K562 (cell line): Measurements from ENCODE around the gene NDUFS3. TPM values are rescaled to one million over a fixed set of nuclear protein-coding genes. Genes with fewer than 3 reads are reported as not detected.

Source experiments
- ATAC-seq: fragments of 200-7000 bp; cut with Tn5 transposase; 3 replicates; pipeline ENCODE4 v1.9.1; 2020; ENCODE audit warnings: moderate library complexity
- BruUV-seq: library from RNA; stranded (reverse); fragments of 400-500 nt; replicated peaks from 2 replicates; lab custom pipeline; 2021; lab: Mats Ljungman, UMichigan
- CTCF ChIA-PET: fragments of 300-600 bp; formaldehyde crosslinking; extraction: SDS; loops from one replicate; lab custom pipeline; 2021; ENCODE audit warnings: low intra/inter-chr PET ratio; lab: Yijun Ruan, JAX
- POLR2A ChIA-PET: fragments of 300-600, 350-650 bp; sonication (Branson Sonifier 250); formaldehyde crosslinking; extraction: SDS; loops from one replicate; lab custom pipeline; 2021; ENCODE audit warnings: antibody characterized with exemption, inconsistent platforms; lab: Yijun Ruan, JAX
- DNase-seq, 4 experiments: peaks; one replicate each; pipeline versions ENCODE4 v3.0.0 to v3.0.0-alpha.2; 2011 to 2018; ENCODE audit warnings: low spot score in 3 of 4, mixed read lengths in 3 of 4; ENCODE audit errors: extremely low read depth in 1 of 4
- FAIRE-seq: peaks from 2 replicates; lab custom pipeline; 2011; peaks lifted over from hg19 to GRCh38; lab: Jason Lieb, UNC
- H2AFZ ChIP-seq: 2 replicates; pipeline ENCODE4 v1.6.0; 2011; ENCODE audit warnings: low read depth, low read length, control low read depth, inconsistent platforms
- H3K27ac ChIP-seq: fragments of 200-600 bp; 3 replicates; pipeline ENCODE4 v1.8.0; 2011; ENCODE audit warnings: low read depth, mild to moderate bottlenecking, control low read depth, inconsistent platforms, low read length, moderate library complexity, mixed read lengths; ENCODE audit errors: extremely low read depth
- H3K27me3 ChIP-seq, 2 experiments: fragments of 300-600 bp in 1 of 2; 2 replicates in 1 of 2; 3 replicates in 1 of 2; pipeline versions ENCODE4 v1.6.0 to v1.8.0; 2011; ENCODE audit warnings: inconsistent platforms in 2 of 2, low read length in 2 of 2, mild to moderate bottlenecking in 1 of 2, mixed read lengths in 1 of 2, moderate library complexity in 1 of 2; ENCODE audit not compliant: control insufficient read depth in 2 of 2, insufficient read depth in 2 of 2
- H3K36me3 ChIP-seq: fragments of 300-600 bp; 3 replicates; pipeline ENCODE4 v1.8.0; 2011; ENCODE audit warnings: mild to moderate bottlenecking, low read length, inconsistent platforms; ENCODE audit not compliant: control insufficient read depth, insufficient read depth
- H3K4me1 ChIP-seq, 2 experiments: fragments of 200-600 bp in 1 of 2; replicated peaks in 1 of 2; 2 replicates in 1 of 2; 3 replicates in 1 of 2; pipeline versions ENCODE4 v1.5.1 to v1.8.0; 2011; ENCODE audit warnings: inconsistent platforms in 2 of 2, low read length in 2 of 2, mild to moderate bottlenecking in 1 of 2, mixed read lengths in 1 of 2, moderate library complexity in 1 of 2; ENCODE audit not compliant: control insufficient read depth in 2 of 2, insufficient read depth in 2 of 2
- H3K4me2 ChIP-seq: 2 replicates; pipeline ENCODE4 v1.6.1; 2011; ENCODE audit warnings: low read length, control low read depth, inconsistent platforms, mixed read lengths; ENCODE audit not compliant: insufficient read depth
- H3K4me3 ChIP-seq: fragments of 200-600 bp; sonication (generic), shearing (Covaris generic); 2 replicates; pipeline ENCODE4 v1.5.1; 2016; ENCODE audit warnings: control low read depth, inconsistent platforms
- H3K79me2 ChIP-seq: fragments of 200-600 bp; 3 replicates; pipeline ENCODE4 v1.8.0; 2011; ENCODE audit warnings: low read length, inconsistent platforms; ENCODE audit not compliant: control insufficient read depth, insufficient read depth
- H3K9ac ChIP-seq, 2 experiments: 2 replicates each; pipeline versions ENCODE4 v1.6.0 to v1.6.1; 2011; ENCODE audit warnings: low read depth in 2 of 2, low read length in 2 of 2, control low read depth in 1 of 2, inconsistent platforms in 1 of 2, mild to moderate bottlenecking in 1 of 2, mixed read lengths in 1 of 2; ENCODE audit not compliant: insufficient read depth in 1 of 2
- H3K9me1 ChIP-seq: one replicate; pipeline ENCODE4 v1.6.0; 2011; ENCODE audit warnings: inconsistent platforms, mild to moderate bottlenecking, low read length, moderate library complexity; ENCODE audit not compliant: control insufficient read depth, insufficient read depth
- H3K9me3 ChIP-seq: replicated peaks from 2 replicates; pipeline ENCODE4 v1.5.1; 2011; ENCODE audit warnings: low read depth, low read length, inconsistent platforms; ENCODE audit not compliant: control insufficient read depth, insufficient read depth
- H4K20me1 ChIP-seq: replicated peaks from 2 replicates; pipeline ENCODE4 v1.6.1; 2011; ENCODE audit warnings: low read length, inconsistent platforms, mixed read lengths; ENCODE audit not compliant: control insufficient read depth, insufficient read depth
- CHD7 ChIP-seq: fragments of 200-600 bp; sonication (generic); IDR thresholded peaks from one replicate; pipeline ENCODE4 v1.6.1; 2012; ENCODE audit warnings: mild to moderate bottlenecking, low read depth, low read length, inconsistent platforms
- MYC ChIP-seq, 2 experiments: fragments of 250-450 bp in 1 of 2; sonication (Bioruptor Pico) in 1 of 2; IDR thresholded peaks; 2 replicates each; pipeline versions ENCODE4 v1.5.1 to v1.6.1; 2012 to 2021; ENCODE audit warnings: low read depth in 2 of 2, borderline replicate concordance in 1 of 2, improper control_type of control experiment in 1 of 2, low read length in 1 of 2, mild to moderate bottlenecking in 1 of 2, moderate library complexity in 1 of 2
- ZNF224 ChIP-seq: sonication (generic); formaldehyde crosslinking; IDR thresholded peaks from 2 replicates; pipeline ENCODE4 v1.8.0; 2022; ENCODE audit warnings: mild to moderate bottlenecking, missing genetic modification reagents
- ZNF583 ChIP-seq: fragments of 250-450 bp; sonication (Bioruptor Pico); IDR thresholded peaks from 2 replicates; pipeline ENCODE4 v1.4.0; 2020
- whole genome bisulfite sequencing: fragments of 100-300 bp; shearing (Covaris generic); methylation state at CpG from one replicate; pipeline ENCODE4 v1.1.6; 2016; ENCODE audit warnings: low coverage, mixed read lengths; ENCODE audit not compliant: insufficient coverage; ENCODE audit errors: missing lambda C conversion rate; 5-methylcytosine and 5-hydroxymethylcytosine counted together
- in situ Hi-C: fragments of 300-500 bp; cut with MboI; formaldehyde crosslinking; loops from 4 replicates; pipeline ENCODE4 v1.15.0; 2018; ENCODE audit warnings: inconsistent platforms, mixed read lengths
- intact Hi-C: fragments of 100-400 bp; cut with micrococcal nuclease; formaldehyde crosslinking; loops from 2 replicates; pipeline ENCODE4 v1.14.2; 2022
- polyA plus RNA-seq, 8 experiments: library from polyadenylated mRNA; depleted of rRNA in 4 of 8; stranded (reverse) in 5 of 8; unstranded in 3 of 8; fragments of >200 nt; fragmentation: Nextera tagmentation in 2 of 8; fragmentation: Illumina TruSeq in 1 of 8; extraction: Ambion mirVana in 2 of 8; extraction: Trizol in 1 of 8; gene quantifications; 2 replicates each; pipeline versions ENCODE4 v1.2.1 to v1.2.3, GENCODE V29; 2011 to 2014; ENCODE audit warnings: inconsistent platforms in 1 of 8, missing spikeins in 1 of 8
- total RNA-seq, 7 experiments: library from RNA; depleted of rRNA in 6 of 7; stranded (reverse); fragments of >200 nt in 6 of 7; fragmentation: Illumina TruSeq in 2 of 7; extraction: Trizol in 2 of 7; gene quantifications; 2 replicates each; pipeline versions ENCODE4 v1.2.1 to v1.2.3, GENCODE V29; 2011 to 2021; ENCODE audit warnings: low replicate concordance in 1 of 7
- TF ChIP-seq, protein P1 (sequence below): fragments of 250-450 bp; sonication (Bioruptor Pico); IDR thresholded peaks from 2 replicates; pipeline ENCODE4 v1.8.0; 2022; ENCODE audit warnings: moderate library complexity, mild to moderate bottlenecking, inconsistent platforms

Gene NDUFS3
- total and polyA plus RNA-seq, 9 of the 15 experiments (the other 6 are each of a cell fraction or from before 2014, with no cell fraction given), result 38.7 to 341 (median 194) TPM

DNA sequence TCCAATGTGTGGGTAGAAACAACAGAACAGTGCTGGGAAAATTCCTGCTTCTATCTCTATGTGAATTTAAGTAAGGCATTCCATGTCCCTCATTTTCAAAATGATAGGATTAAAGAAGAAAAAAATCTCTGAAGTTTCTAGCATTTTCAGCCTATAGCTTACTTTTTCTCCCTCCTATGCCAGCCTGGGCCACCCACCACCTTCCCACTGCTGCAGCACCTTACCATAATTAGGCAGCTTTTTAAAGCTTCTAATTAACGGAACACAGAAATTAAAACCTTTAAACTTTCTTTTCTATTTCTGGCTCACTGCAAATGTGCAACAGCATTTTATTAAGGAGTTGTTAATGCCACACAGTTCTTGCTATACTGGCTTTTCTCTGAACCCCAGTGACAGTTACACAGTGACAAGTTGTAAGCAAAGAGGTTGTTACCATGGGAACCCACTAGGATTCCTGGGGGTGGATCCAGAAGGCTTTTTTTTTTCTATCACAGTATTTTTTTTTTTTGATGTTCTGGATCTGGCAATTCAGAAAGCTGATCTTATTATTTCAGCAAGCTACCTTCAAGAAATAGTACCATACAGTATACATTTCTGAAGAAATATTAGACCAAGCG is 46.2 kb upstream of the NDUFS3 start (continued):
- TF ChIP-seq, protein P1, sequence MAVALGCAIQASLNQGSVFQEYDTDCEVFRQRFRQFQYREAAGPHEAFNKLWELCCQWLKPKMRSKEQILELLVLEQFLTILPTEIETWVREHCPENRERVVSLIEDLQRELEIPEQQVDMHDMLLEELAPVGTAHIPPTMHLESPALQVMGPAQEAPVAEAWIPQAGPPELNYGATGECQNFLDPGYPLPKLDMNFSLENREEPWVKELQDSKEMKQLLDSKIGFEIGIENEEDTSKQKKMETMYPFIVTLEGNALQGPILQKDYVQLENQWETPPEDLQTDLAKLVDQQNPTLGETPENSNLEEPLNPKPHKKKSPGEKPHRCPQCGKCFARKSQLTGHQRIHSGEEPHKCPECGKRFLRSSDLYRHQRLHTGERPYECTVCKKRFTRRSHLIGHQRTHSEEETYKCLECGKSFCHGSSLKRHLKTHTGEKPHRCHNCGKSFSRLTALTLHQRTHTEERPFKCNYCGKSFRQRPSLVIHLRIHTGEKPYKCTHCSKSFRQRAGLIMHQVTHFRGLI, result no peak
- TF ChIP-seq MYC (IDR thresholded peaks at IDR 0.05; ENCODE audit: low read depth, low read length) (no peak), MYC (CRISPR knock-in tag; IDR thresholded peaks at IDR 0.05; ENCODE audit: borderline replicate concordance, low read depth) (no peak), ZNF583 (CRISPR knock-in tag) (no peak)

DNA sequence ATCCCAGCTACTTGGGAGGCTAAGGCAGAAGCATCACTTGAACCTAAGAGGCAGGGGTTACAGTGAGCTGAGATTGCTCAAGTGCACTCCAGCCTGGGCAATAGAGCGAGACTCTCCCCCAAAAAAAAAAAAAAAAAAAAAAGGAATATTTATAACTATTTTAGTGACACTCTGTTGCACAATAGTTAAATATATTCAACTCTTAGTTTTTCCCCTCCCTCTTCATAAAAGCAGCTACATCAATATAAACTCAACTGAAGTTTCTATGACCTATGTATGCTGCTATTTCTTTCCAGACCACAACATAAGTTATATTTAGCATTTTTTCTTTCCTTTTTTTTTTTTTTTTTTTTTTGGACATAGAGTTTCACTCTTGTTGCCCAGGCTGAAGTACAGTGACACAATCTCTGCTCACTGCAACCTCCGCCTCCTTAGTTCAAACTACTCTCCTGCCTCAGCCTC is 45.2 kb upstream of the NDUFS3 start:
- H3K9me3 ChIP-seq, result no peaks in the 10 kb centered on the region
- FAIRE-seq, result no peak
- no peak for ATAC-seq
- H3K79me2 ChIP-seq, result peaks cover 99% of the 10 kb centered on the region
- H3K36me3 ChIP-seq, result peaks cover 12% of the 10 kb centered on the region; the same call in 1 of the 3 replicates
- 89% methylated on average over 1 of the region's 2 CpGs for WGBS
- no peak for DNase-seq
- H3K27me3 ChIP-seq, result no peaks in the 10 kb centered on the region
- intact Hi-C loops (no loop called here), in situ Hi-C loops (no loop called here)
- H3K27ac ChIP-seq, result no peak overlapping the region
- H3K9ac ChIP-seq, result no peak overlapping the region
- POLR2A ChIA-PET, result interaction anchor here (1.0 to 2.6 kb wide), 5 partner anchors 8 to 18 kb away, joined by 4 to 19 read pairs (median 5); no protein-coding TSS in a partner anchor
- H3K4me2 ChIP-seq, result no peak overlapping the region
- H3K4me1 ChIP-seq, result peaks cover 4 to 5% of the 10 kb centered on the region in 2 experiments; a peak in 3 of 5 replicates
- no peaks in the 10 kb centered on the region for H3K9me1 ChIP-seq
- H3K4me3 ChIP-seq, result no peak overlapping the region
- H4K20me1 ChIP-seq, result peaks cover 13% of the 10 kb centered on the region
- no peak overlapping the region for H2AFZ ChIP-seq
- CTCF ChIA-PET, result no interaction called here
- BruUV-seq, result no TSS peak
- TF ChIP-seq CHD7, result no peak
- TF ChIP-seq ZNF224 (CRISPR knock-in tag), result no peak
